Measurements from ENCODE around the gene LDHD.

Gene LDHD

GRCh38 chr16:75079346-75079926, 37.1 kb downstream of the LDHD start:
- no peak for DNase-seq (ENCODE audit: low read depth)

GRCh38 chr16:75078886-75079285, 37.7 kb downstream of the LDHD start:
- no peak for DNase-seq (ENCODE audit: low read depth)

- DNase-seq (ENCODE audit: low read depth), result no peak
These were observed 40.8 kb downstream of the LDHD start for GRCh38 chr16:75075688-75076268.

- peak; percentile 52 for DNase-seq (ENCODE audit: low read depth)
These were observed 41.5 kb downstream of the LDHD start for GRCh38 chr16:75074920-75075687.

- DNase-seq (ENCODE audit: low read depth), result no peak
These were observed 42.2 kb downstream of the LDHD start for GRCh38 chr16:75074304-75074793.

- DNase-seq (ENCODE audit: low read depth), result no peak
These were observed 42.9 kb downstream of the LDHD start for GRCh38 chr16:75073545-75074303.

- no peak for DNase-seq (ENCODE audit: low read depth)
These were observed 44.2 kb downstream of the LDHD start for GRCh38 chr16:75072239-75072947.

- no peak for DNase-seq (ENCODE audit: low read depth)
These were observed 45.0 kb downstream of the LDHD start for GRCh38 chr16:75071621-75072020.

- no peak for DNase-seq (ENCODE audit: low read depth)
These were observed 46.4 kb downstream of the LDHD start for GRCh38 chr16:75070012-75070841.

- DNase-seq (ENCODE audit: low read depth), result no peak
These were observed 48.2 kb downstream of the LDHD start for GRCh38 chr16:75068085-75069031.

GRCh38 chr16:75066861-75067447, 49.6 kb downstream of the LDHD start:
- DNase-seq (ENCODE audit: low read depth), result no peak

- no peak for DNase-seq (ENCODE audit: low read depth)
These were observed 50.9 kb downstream of the LDHD start for GRCh38 chr16:75065521-75066149.

- DNase-seq (ENCODE audit: low read depth), result no peak
These were observed 51.5 kb downstream of the LDHD start for GRCh38 chr16:75065149-75065505.

GRCh38 chr16:75064403-75065148, 52.0 kb downstream of the LDHD start:
- DNase-seq (ENCODE audit: low read depth), result no peak

- DNase-seq (ENCODE audit: low read depth), result no peak
These were observed 53.0 kb downstream of the LDHD start for GRCh38 chr16:75063549-75064088.

- no peak for DNase-seq (ENCODE audit: low read depth)
These were observed 53.6 kb downstream of the LDHD start for GRCh38 chr16:75062976-75063346.

GRCh38 chr16:75062135-75062975, 54.2 kb downstream of the LDHD start:
- no peak for DNase-seq (ENCODE audit: low read depth)
